ENCODE measurements around the gene DIP2C.
A peak's percentile ranks its signal among the peaks of the same experiment; 100 is the strongest.
"Not testable (repeated sequence)": the region's sequence is repeated elsewhere in the genome, so short reads cannot be mapped to it uniquely, and the experiment has no call there.

DIP2C gene

DNA sequence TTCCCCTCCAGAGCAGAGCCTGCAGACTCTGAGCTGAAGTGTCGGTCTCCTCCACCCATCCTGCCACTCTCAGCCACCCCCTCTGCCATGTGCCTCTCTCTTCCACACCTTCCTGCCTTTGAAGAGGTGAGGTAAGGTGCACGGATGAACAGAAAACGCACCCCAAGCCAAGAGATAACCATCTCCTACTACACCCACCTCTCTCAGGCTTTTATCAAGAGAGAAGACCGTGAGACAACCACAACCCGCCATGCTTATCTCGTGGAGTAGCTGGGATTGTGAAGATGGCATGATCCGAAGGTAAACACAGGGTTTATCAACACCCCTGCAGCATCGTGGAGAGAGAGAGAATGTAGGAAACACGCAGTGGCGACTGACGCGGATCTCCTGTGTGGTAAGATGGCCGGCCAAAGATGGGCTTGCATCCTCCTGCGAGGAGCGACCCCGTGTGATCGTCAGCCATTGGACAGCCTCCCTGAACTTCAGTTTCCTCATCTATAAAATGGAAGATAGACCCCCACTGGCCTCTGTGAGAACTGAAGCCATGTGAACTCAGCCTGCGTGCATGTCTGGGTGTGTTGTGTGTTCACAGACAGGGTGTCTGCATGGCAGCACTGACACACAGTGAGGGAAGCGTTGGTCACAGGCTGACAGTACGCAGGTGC lies 219.0 kb downstream of the DIP2C start:
- DNase-seq = peak; percentile 22 to 44

DNA sequence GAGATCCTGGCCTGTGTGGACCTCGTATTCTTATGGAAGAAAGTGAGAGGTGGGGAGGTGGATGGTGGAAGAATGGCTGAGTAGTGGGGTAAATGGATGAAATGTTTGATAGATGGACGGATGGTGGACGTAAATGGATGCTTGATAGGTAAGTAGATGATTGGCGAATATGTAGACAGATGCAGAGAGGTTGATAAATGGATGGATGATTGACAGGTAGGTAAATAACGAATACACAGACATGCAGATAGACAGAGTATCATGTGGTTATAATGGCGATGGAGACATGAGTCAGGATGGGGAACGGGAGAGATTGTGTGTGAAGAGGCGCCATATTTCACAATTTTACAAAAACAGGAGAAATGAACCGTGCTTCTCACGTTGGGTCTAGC lies 219.5 kb downstream of the DIP2C start:
- no peak for DNase-seq

DNA sequence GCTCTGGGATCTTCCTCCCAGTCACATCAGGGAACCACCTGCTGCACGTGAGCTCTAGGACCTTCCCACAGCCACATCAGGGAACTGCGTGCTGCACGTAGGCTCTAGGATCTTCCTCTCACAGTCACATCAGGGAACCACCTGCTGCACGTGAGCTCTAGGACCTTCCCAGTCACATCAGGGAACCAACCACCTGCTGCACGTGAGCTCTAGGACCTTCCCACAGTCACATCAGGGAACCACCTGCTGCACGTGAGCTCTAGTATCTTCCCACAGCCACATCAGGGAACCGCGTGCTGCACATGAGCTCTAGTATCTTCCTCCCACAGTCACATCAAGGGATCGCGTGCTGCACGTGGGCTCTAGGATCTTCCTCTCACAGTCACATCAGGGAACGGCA lies 229.7 kb downstream of the DIP2C start:
- no peak for DNase-seq

DNA sequence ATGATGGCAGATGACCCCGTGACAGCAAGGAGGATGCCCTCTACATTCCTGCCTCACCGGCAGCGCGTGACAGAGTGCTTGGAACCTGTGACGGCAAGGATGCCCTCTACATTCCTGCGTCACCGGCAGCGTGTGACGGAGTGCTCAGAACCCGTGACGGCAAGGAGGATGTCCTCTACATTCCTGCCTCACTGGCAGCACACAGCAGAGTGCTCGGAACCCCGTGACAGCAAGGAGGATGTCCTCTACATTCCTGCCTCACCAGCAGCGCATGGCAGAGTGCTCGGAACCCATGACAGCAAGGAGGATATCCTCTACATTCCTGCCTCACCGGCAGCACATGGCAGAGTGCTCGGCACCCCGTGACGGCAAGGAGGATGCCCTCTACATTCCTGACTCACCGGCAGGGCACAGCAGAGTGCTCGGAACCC lies 231.0 kb downstream of the DIP2C start:
- DNase-seq = no peak

DNA sequence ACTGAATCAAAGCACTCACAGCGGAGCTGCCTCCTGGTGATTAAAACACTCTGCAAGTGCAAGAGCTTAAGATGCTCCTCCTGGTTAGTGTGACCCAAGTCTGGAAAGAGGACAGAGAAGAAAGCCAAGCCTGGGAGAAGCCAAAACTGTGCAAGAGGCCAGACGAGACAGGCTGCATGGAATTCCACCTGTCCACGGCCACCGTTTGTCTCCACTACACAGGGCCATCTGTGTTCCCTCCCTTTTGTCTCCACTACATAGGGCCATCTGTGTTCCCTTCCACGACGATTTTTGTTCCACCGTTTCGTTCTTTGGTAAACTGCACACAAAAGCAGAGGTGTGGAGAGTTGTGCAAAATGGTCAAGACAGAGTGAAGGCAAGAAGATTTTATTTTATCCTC lies 233.0 kb downstream of the DIP2C start:
- no peak for DNase-seq

DNA sequence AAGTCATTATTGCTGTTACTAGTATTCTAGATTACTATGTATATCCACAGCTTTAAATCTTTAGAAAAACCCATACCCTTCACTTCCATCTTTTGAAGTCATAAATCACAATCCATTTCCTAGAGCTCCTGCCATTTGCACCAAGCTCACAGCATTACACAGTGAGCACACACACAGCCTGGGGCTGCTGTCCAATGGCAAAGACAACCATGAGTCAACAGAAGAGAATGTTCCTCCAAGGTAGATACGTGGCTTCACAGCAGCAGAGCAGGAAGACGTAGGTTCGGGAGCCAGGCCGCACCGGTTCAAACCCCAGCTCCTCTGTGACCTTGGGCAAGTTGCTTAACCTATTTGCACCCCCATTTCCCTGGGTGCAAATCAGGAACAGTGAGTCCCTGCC lies 234.6 kb downstream of the DIP2C start:
- DNase-seq = no peak

DNA sequence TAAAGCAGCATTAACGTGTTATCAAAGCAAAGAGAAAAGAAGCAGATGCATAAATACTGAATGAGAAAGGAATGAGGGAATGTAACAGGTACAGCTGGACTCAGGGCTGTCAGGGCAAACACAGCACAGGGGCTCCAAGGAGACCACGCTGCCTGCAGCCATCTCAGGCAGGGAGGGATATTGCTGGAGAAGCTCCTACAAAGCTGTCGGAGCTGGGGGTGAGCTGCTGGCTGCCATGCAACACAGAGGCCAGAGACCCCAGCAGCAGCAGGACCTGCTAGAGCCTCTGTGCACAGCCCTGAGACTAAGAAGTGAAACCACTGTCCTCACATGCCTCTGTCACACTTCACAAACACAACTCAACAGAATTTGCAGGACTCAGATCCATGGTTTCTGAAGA lies 235.8 kb downstream of the DIP2C start:
- no peak for DNase-seq

DNA sequence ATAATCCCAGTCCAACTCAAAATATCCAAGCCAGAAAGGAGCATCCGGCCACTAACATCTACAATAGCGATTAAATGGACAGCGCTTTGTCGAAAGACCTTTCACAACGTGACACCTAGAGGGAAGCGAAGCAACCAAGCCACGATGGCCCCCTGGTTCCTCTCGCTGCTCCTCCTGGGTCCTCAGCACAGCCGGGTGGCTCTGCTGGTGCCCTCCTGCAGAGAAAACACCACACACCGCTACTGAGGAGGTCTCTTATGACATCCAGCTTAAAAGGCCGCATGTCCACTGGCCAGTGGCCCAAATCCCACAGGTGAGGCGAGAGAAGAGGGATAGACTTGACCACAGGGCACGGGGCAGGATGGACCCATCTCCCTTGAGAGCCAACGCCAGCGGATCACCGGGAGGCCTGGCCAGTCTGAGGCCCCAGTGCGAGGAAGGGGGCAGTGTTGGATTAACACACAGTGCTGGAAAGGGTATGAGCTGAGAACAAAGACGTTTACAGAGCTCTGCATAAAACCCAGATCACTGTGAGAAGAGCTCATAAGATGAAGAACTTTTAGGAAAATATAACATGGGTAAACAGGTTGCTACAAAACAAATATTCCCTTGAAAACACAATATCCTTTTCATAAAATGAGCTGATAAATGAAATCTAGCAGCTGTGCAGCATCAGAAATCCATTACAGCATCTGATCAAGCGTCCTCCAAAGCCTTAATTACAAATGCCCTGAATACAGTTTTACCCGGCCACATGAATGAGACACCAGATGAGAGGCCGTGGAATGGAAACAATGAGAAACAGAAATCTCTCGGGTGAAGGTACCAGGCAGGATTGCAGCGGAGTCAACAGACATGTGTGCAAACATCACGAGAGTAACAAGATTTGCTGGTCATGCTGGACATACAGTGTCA lies 236.7 kb downstream of the DIP2C start:
- DNase-seq = no peak

DNA sequence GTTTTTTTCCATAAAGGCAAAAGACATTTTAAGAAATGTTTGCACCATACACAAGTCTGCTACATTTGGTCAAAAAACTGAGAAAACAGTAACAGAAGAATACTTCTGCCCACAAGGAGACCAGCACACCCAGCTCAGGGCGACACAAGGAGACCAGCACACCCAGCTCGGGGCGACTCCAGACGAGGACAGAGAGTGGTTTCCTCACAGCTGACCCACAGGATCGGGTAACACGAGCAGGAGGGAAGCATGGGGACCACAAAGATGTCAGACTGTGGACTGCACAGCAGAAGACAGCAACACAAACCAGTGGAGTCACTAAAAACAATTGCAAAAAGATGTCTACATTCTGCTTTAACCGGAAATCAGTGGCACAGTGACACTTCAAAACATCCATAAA lies 237.6 kb downstream of the DIP2C start:
- no peak for DNase-seq

DNA sequence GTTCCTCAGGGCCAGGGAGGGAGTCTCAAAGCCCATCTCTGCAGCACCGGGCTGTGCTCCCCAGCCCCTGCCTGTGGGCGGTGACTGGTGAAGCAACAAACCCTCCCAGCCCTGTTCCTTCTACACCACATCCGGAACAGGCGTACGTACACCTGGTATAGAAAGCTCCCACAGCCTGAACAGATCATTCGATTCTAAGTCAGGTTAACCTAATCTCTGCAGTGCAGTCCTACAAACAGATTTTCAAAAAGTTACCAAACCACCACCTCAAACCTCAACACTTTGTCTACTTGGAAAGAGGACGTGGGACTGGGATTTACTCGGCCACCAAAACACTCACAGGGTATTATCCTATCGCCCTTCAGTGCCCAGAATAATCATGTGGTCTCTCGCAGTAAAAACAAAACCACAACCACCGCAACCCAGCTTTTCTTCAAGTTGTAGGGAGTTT lies 238.4 kb downstream of the DIP2C start:
- peak; percentile 27 to 39 for DNase-seq

DNA sequence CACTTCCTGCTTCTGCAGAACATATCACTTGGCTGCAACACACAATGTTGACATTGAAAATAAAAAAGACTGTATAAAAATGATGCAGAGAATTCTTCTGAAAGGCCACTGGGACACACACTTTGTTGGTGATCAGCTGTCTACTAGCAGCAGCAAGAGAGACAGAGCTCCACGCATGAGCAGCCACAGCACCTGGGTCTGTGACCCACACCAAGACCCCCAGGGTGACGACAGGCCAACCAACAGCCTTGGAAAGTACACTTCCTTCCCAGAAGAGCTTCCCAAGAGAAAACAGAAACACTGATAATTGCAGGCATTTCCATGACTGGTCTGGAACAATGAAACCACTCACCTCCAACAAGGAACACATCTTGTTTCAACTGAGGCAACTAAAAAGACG lies 239.0 kb downstream of the DIP2C start:
- DNase-seq = no peak

DNA sequence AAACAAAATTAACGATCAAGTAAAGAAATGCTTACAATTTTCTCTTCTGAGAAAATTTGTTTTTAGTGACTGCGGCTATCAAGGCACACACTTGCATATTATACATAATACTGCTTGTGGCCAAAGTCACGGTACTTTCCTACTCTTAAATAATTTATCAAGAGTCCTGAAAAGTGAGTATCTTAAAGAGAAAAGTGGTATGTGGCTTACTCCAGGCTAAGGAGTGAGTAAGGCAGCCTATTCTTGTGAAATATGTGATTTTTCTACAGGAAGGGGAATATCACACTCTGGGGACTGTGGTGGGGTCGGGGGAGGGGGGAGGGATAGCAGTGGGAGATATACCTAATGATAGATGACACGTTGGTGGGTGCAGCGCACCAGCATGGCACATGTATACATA lies 240.1 kb downstream of the DIP2C start:
- not testable (repeated sequence) for DNase-seq

DNA sequence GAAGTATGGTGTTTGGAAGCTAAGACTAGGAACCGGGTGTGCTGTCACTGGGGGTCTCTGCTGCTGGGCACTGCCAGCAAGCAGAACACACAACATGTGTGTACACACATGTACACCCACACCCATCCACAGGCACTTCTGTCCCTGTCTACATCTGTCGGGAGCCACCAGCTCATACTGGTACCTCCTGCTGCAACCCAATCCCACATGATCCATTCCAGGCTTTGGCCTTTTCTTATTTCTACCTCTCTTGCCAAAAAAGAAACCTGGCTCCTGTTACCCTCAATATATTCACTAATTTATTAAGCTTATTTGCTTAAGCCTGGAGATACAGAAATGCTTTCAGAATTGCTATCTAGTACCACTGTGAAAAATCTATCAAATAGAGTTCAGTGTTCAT lies 246.0 kb downstream of the DIP2C start:
- DNase-seq = no peak

DNA sequence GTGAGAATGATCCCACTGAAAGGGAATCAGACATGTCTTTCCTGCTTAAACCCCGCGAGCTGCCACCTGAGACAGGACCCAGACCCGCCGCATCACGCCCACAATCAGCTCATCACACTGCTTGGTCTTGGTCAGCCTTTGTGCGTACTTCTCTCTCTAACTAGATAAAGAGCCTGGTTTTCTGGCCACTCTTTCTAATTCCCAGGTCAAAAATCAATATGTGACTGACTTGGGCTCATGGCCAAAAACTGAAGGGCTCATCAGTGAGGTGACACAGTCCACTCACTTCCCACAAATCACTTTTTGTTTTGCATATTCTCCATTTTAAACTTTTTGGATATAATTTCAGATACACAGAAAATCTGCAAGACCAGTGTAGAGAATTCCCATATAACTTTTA lies 247.3 kb downstream of the DIP2C start:
- no peak for DNase-seq

DNA sequence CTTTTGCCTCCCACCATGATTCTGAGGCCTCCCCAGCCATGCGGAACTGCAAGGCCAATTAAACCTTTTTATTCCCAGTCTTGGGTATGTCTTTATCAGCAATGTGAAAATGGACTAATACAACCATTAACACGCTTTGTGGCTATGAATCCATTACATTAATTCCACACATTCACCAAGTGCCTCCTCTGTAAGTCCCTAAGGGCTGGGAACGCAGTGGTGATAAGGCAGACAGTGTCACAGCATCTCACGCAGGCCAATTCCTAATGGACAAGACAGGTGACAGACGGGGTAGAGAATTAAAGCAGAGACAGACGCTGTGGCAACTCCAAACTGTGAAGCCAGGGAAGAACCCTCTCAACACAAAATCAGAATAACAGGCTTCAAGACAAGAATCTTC lies 247.8 kb downstream of the DIP2C start:
- DNase-seq = no peak

DNA sequence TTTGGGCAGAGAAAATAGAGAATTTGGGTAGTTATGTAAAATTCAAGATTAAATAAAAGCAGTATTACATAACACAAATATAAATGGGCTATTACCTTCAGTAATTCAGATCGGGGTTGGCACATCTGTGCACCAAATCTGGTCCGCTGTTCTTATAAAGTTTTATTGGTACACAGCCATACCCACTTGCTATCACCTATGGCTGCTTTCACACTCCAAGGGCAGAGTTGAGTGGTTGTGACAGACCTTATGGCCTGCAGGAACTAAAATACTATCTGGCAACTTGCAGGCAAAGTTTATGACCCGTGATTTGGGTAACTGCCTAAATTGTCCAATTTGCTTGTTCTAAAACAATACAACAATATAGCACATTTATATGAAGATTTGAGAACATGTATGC lies 249.3 kb downstream of the DIP2C start:
- no peak for DNase-seq

DNA sequence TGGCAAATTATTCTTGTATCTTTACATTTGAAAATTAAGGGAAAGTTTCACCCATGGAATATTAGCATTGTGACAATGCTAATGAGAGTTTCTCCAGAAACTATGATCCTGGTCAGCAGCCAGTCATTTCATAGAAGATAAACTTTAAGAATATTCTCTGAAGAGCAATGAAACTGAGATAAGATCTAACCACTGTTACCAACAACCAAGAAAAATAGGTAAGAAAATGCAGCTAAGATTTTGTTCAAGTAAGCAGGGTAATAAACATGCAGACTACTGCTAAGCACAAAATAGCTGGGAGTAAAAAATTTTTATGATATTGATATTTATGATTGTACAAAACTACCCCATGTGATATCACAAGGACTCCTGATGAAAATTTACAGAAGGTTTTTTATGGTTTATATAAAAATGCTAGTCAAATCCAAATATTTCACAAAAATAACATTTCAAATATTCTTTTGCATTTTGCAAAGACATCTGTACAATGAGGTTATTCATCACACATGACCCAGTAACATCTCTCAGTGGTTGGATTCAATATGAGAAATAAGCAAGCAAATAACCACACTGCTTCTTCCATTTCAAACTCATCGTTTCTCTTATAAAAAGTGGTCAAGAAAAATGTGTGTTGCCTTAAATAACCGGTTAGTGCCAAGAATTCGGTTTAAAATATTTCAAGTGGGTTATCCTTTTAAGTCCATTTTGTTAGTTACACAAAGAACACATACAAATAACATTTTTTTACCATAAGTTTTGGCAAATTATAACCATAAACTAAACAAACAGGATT lies 251.6 kb downstream of the DIP2C start:
- no peak for DNase-seq

DNA sequence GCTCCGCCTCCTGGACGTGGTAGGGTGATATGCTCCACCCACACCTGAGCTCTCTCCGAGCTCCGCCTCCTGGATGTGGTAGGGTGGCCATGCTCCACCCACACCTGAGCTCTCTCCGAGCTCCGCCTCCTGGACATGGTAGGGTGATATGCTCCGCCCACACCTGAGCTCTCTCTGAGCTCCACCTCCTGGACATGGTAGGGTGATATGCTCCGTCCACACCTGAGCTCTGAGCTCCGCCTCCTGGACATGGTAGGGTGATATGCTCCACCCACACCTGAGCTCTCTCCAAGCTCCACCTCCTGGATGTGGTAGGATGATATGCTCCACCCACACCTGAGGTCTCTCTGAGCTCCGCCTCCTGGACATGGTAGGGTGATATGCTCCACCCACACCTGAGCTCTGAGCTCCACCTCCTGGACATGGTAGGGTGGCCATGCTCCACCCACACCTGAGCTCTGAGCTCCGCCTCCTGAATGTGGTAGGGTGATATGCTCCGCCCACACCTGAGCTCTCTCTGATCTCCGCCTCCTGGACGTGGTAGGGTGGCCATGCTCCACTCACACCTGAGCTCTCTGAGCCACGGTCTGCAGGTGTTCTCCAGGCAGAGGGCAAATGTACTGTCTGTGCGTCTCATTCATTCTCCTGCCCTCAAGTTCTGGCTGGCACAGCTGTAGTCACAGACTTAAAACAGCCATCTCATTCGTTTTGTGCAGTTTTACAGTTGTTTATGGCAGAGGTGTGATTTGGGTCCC lies 252.4 kb downstream of the DIP2C start:
- DNase-seq = no peak

DNA sequence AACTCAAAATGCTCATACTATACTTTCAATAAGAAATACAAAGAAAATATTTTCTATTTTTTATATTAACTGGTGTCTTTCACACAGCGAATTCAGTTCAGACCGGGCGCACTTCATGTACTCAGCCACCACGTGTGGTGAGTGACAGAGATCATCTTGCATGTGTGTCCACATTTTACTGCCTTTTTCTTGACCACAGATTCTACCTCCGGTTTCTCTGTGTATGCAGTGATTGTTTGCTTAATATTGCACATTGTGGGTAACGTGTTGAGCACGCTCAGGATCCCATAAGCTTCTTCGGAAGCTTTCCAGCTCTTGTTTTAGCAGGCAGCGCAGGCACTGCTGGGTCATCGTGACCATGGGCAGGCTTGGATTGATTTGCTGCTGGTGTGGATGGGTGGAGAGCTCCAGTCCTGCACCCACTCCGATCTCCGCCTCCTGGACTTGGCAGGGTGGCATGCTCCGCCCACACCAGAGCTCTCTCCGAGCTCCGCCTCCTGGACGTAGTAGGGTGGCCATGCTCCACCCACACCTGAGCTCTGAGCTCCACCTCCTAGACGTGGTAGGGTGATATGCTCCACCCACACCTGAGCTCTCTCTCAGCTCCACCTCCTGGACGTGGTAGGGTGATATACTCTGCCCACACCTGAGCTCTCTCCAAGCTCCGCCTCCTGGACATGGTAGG lies 253.3 kb downstream of the DIP2C start:
- DNase-seq = no peak

DNA sequence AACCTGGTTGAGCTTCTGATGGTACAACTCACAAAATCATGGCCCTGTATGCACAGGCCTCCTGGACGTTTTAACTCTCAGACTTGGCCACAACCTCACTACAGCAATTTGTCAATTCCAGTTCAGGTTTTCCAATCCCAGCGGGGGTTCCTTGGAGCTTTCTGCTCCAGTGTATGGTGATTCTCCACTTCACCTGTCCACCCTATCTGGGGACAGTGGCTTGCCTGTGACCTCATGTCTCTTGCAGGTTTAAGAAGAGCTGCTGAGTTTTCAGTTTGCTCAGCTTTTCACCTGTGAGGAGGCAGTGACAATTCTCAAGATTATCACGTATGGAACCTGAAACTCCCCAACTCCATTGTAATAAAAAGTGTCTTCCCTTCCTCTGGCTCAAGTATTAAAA lies 254.1 kb downstream of the DIP2C start:
- no peak for DNase-seq

DNA sequence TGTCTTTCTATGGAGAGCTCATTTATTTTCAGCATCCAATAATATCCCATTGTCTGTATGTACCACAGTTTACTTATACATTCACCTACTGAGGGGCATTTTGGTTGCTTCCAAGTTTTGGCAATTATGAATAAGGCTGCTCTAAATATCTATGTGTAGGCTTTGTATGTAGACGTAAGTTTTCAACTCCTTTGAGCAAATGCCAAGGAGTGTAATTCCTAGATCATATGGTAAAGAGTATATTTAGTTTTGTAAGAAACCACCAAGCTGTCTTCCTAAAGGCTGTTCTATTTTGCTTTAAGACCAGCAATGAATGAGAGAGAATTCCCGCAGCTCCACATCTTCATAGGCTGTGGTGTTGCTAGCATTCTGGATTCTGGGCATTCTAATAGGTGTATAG lies 259.8 kb downstream of the DIP2C start:
- DNase-seq = no peak
